ENCODE results near the gene TCOF1. TPM values are rescaled to one million over a fixed set of nuclear protein-coding genes. Genes with fewer than 3 reads are reported as not detected.

TCOF1 gene
- total and polyA plus RNA-seq, 9 donors: 16.7 to 38.3 (median 27.8) TPM

DNA sequence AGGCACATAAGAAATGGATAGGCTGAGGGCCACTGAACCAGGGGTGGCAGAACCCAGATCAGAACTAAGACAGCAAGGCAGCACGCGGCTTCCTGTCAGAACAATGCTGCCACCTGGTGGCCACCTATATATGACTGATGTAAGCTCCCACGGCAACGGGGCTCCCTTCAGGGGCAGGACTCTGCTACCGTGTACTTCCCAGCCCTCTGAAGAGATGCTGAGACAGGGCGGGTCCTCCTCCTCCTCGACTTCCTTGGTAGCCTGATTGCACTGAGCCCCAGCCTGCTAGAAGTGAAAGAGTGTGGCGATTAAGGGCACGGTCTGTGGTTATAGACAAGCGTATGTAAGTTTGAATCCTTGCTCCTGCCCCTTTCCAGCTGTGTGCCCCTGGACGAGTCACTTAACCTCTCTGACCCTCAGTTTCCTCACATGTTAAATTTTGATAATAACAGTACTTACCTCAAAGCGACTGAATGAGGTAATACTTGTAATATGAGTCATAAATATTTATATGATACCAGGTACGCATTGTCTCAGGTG is 78.7 kb downstream of the TCOF1 start:
- DNase-seq: peak; percentile 85 to 92 (median 89)
- intact Hi-C loops (cut with DNase I): loop anchor here in 1 of 4 donors (10.0 kb wide), 1 partner anchor 301 kb away; no protein-coding TSS in a partner anchor
- H3K27ac ChIP-seq: no peak overlapping the region
- WGBS, 3 donors: 15 to 18% (median 18%) methylated on average over 13 of the region's 13 CpGs
- TF ChIP-seq CTCF (IDR thresholded peaks at IDR 0.05) (peak; percentile 69 to 82 (median 71)), POLR2A (IDR thresholded peaks at IDR 0.05) (no peak), EP300 (IDR thresholded peaks at IDR 0.05) (no peak)
- no peak overlapping the region for H3K4me3 ChIP-seq
- H3K36me3 ChIP-seq: no peaks in the 10 kb centered on the region
- H3K27me3 ChIP-seq: no peaks in the 10 kb centered on the region
- H3K4me1 ChIP-seq (ENCODE audit: insufficient read depth): no peaks in the 10 kb centered on the region
- H3K9me3 ChIP-seq: no peaks in the 10 kb centered on the region

- no peak overlapping the region for H3K4me3 ChIP-seq
- H3K9me3 ChIP-seq: no peaks in the 10 kb centered on the region
- no peaks in the 10 kb centered on the region for H3K4me1 ChIP-seq (ENCODE audit: insufficient read depth)
- DNase-seq: no peak
- H3K27ac ChIP-seq: no peak overlapping the region
- 52 to 60% (median 57%) methylated on average over 4 of the region's 4 CpGs for WGBS, 3 donors
- H3K36me3 ChIP-seq: no peaks in the 10 kb centered on the region
- intact Hi-C loops (cut with DNase I): loop anchor here in 1 of 4 donors (10.0 kb wide), 1 partner anchor 304 kb away; no protein-coding TSS in a partner anchor
- H3K27me3 ChIP-seq: no peaks in the 10 kb centered on the region
- TF ChIP-seq POLR2A (IDR thresholded peaks at IDR 0.05) (no peak), EP300 (IDR thresholded peaks at IDR 0.05) (no peak), CTCF (IDR thresholded peaks at IDR 0.05) (no peak)
These were observed 81.5 kb downstream of the TCOF1 start for GRCh38 chr5:150438873-150439546.

DNA sequence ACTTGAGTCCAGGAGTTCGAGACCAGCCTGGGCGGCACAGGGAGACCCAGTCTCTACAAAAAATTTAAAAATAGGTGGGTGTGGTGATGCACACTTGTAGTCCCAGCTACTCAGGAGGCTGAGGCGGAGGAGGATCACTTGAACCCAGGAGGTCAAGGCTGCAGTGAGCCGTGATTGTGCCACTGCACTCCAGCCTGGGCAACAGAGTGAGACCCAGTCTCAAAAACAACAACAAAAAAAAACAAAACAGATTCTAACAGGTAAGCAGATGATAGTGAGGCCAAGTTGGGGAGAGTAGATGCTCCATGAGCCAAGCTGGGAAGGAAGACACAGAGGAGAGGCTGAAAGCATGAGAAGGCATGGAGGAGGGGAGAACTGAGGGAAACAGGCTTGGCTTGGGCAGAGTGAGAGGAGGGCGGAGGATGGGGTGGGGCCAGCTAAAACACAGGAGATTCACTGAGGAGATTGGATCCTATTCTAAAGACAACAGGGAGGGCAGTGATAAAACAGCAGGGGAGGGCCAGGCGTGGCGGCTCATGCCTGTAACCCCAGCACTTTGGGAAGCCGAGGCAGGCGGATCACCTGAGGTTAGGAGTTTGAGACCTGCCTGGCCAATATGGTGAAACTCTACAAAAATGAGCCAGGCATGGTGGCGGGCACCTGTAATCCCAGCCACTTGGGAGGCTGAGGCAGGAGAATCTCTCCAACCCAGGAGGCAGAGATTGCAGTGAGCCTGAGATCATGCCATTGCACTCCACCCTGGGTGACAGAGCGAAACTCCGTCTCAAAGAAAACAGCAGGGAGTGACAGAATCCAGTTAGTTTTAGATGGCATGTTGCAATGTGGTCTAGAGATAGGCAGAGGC is 83.7 kb downstream of the TCOF1 start:
- 85 to 88% (median 86%) methylated on average over 12 of the region's 12 CpGs for WGBS, 3 donors
- no peaks in the 10 kb centered on the region for H3K9me3 ChIP-seq
- H3K27me3 ChIP-seq: no peaks in the 10 kb centered on the region
- H3K36me3 ChIP-seq: no peaks in the 10 kb centered on the region
- TF ChIP-seq EP300 (IDR thresholded peaks at IDR 0.05) (no peak), POLR2A (IDR thresholded peaks at IDR 0.05) (no peak), CTCF (IDR thresholded peaks at IDR 0.05) (no peak)
- no peaks in the 10 kb centered on the region for H3K4me1 ChIP-seq (ENCODE audit: insufficient read depth)
- no peak overlapping the region for H3K4me3 ChIP-seq
- intact Hi-C loops (cut with DNase I): loop anchor here in 1 of 4 donors (10.0 kb wide), 1 partner anchor 306 kb away; no protein-coding TSS in a partner anchor
- no peak for DNase-seq
- H3K27ac ChIP-seq: no peak overlapping the region
